Adrenal gland (tissue), 12 donors: ENCODE data around the gene LY6G6D. TPM values are rescaled to one million over a fixed set of nuclear protein-coding genes. Genes with fewer than 3 reads are reported as not detected.

Experiments
- DNase-seq, 7 donors: peaks; one replicate each; pipeline ENCODE4 v3.0.0-alpha.2; 2019 to 2020
- H3K27ac ChIP-seq, 5 donors: fragments of 200-600 bp; sonication (generic) in 4 of 5; 1 replicate in 3 of 5; 2 replicates in 2 of 5; pipeline versions ENCODE4 v1.5.1 to v1.8.0; 2016 to 2020; ENCODE audit warnings: mild to moderate bottlenecking in 1 of 5
- H3K27me3 ChIP-seq: fragments of 200-600 bp; 2 replicates; pipeline ENCODE4 v1.8.0; 2021
- H3K36me3 ChIP-seq, 2 donors: fragments of 200-600 bp; replicated peaks in 1 of 2; 1 replicate in 1 of 2; 2 replicates in 1 of 2; pipeline versions ENCODE4 v1.5.1 to v1.8.0; 2018 to 2022
- H3K4me1 ChIP-seq, 2 donors: fragments of 200-600 bp; replicated peaks in 1 of 2; 1 replicate in 1 of 2; 2 replicates in 1 of 2; pipeline versions ENCODE4 v1.5.1 to v1.8.0; 2018 to 2021
- H3K4me3 ChIP-seq, 4 donors: fragments of 200-600 bp; sonication (generic) in 3 of 4; one replicate each; pipeline ENCODE4 v1.5.1; 2016 to 2018
- H3K9me3 ChIP-seq, 3 donors: fragments of 200-600 bp; sonication (generic) in 1 of 3; replicated peaks in 1 of 3; 1 replicate in 2 of 3; 2 replicates in 1 of 3; pipeline versions ENCODE4 v1.5.1 to v1.8.0; 2016 to 2021
- POLR2A ChIP-seq, 2 donors: fragments of 450-650 bp; IDR thresholded peaks; one replicate each; pipeline ENCODE4 v1.6.1; 2017; ENCODE audit warnings: antibody characterized with exemption in 2 of 2, mild to moderate bottlenecking in 2 of 2, moderate library complexity in 1 of 2
- WGBS, 4 donors: extraction: QIAGEN DNeasy Blood & Tissue Kit in 2 of 4; methylation state at CpG; one replicate each; pipeline versions ENCODE4 v1.1.5 to v1.1.7; 2013 to 2017; 5-methylcytosine and 5-hydroxymethylcytosine counted together
- intact Hi-C, 2 donors: fragments of 100-400 bp; cut with DNase I; formaldehyde crosslinking; loops; one replicate each; pipeline versions ENCODE4 v1.14.1 to v1.15.0; 2022 to 2023
- polyA plus RNA-seq, 3 donors: library from polyadenylated mRNA; stranded (reverse); fragments of 200-250 nt in 2 of 3; fragments of 350-450 nt in 1 of 3; fragmentation: Illumina TruSeq in 1 of 3; extraction: RNeasy Lipid Tissue Mini Kit (QIAGEN cat#74804) in 1 of 3; gene quantifications; one replicate each; pipeline ENCODE4 v1.2.3, GENCODE V29; 2013 to 2014
- total RNA-seq, 9 donors: library from RNA; depleted of rRNA in 4 of 9; stranded (reverse); fragments of >200 nt in 4 of 9; fragments of 120-200 nt in 1 of 9; fragmentation: NEBNext Ultra II Directional in 1 of 9; extraction: Animal tissue kit (Norgen Biotek cat#: 25700) in 1 of 9; gene quantifications; one replicate each; pipeline versions ENCODE4 v1.1.0 to v1.2.4, GENCODE V29; 2013 to 2023
- TF ChIP-seq, protein P1 (sequence below), 6 experiments: fragments of 450-650 bp in 4 of 6; fragments of 200-600 bp in 2 of 6; sonication (generic) in 1 of 6; IDR thresholded peaks; 1 replicate in 5 of 6; 2 replicates in 1 of 6; pipeline versions ENCODE4 v1.5.1 to v1.8.0; 2016 to 2021; ENCODE audit warnings: antibody characterized with exemption in 6 of 6, mild to moderate bottlenecking in 2 of 6, moderate library complexity in 1 of 6
- donor health status: healthy with polysubstance abuse.
- donor health status: Bipolar disorder and iron deficiency.
- donor health status: DM: yes; HTN: yes; CAD: no.
- donor health status: DM: no; HTN: no; CAD: no.
- donor health status: DM: no; HTN: no; CAD: no.
- donor health status: DM: yes; HTN: yes; CAD: no.

LY6G6D gene
- total and polyA plus RNA-seq, 12 donors: not detected

DNA sequence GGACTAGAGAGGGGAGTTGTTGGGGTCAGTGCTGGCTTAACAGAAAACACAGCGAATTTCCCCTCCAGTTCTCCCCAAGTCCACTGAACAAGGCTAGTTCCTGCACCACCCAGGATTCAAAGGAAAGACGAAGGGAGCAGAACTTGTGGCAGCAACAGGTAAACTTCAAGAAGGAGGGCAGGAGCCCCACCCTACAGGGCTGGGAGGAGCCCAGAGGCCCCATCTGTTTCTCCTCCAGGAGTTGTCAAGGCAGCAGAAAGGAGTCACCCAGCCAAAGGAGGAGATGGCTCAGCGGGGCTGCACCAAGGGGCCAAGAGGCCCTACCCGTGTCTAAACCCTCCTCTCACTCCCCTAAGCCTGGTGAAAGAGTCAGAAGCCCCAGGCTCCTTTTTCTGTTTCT is 49.0 kb downstream of the LY6G6D start:
- Histone ChIP-seq H3K27ac (no peak overlapping the region), H3K27me3 (no peaks in the 10 kb centered on the region), H3K4me1 (no peaks in the 10 kb centered on the region), H3K36me3 (no peaks in the 10 kb centered on the region), H3K4me3 (no peak overlapping the region), H3K9me3 (no peaks in the 10 kb centered on the region)
- TF ChIP-seq, protein P1, sequence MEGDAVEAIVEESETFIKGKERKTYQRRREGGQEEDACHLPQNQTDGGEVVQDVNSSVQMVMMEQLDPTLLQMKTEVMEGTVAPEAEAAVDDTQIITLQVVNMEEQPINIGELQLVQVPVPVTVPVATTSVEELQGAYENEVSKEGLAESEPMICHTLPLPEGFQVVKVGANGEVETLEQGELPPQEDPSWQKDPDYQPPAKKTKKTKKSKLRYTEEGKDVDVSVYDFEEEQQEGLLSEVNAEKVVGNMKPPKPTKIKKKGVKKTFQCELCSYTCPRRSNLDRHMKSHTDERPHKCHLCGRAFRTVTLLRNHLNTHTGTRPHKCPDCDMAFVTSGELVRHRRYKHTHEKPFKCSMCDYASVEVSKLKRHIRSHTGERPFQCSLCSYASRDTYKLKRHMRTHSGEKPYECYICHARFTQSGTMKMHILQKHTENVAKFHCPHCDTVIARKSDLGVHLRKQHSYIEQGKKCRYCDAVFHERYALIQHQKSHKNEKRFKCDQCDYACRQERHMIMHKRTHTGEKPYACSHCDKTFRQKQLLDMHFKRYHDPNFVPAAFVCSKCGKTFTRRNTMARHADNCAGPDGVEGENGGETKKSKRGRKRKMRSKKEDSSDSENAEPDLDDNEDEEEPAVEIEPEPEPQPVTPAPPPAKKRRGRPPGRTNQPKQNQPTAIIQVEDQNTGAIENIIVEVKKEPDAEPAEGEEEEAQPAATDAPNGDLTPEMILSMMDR (IDR thresholded peaks at IDR 0.05): no peak
- no peak for TF ChIP-seq POLR2A (IDR thresholded peaks at IDR 0.05)
- no peak for DNase-seq
- 93 to 95% (median 94%) methylated on average over 2 to 4 of the region's 4 CpGs for WGBS, 4 donors
- intact Hi-C loops: no loop called here

- no peak for TF ChIP-seq POLR2A (IDR thresholded peaks at IDR 0.05)
- TF ChIP-seq, protein P1 (IDR thresholded peaks at IDR 0.05): no peak
- WGBS, 4 donors: 86 to 90% (median 89%) methylated on average over 9 of the region's 9 CpGs
- Histone ChIP-seq H3K9me3 (no peaks in the 10 kb centered on the region), H3K36me3 (no peaks in the 10 kb centered on the region), H3K4me3 (no peak overlapping the region), H3K27me3 (no peaks in the 10 kb centered on the region), H3K4me1 (no peaks in the 10 kb centered on the region), H3K27ac (no peak overlapping the region)
- DNase-seq: no peak
- intact Hi-C loops: loop anchor here in 1 of 2 donors (5.0 kb wide), 1 partner anchor 83 kb away; the partner anchor contains the start of gene LY6G5C
Measured at GRCh38 chr6:31765559-31765909, 50.4 kb downstream of the LY6G6D start.

GRCh38 chr6:31765910-31766794 is 51.0 kb downstream of the LY6G6D start:
- intact Hi-C loops: loop anchor here in 1 of 2 donors (5.0 kb wide), 1 partner anchor 84 kb away; the partner anchor contains the start of gene LY6G5C
- WGBS, 4 donors: 45 to 58% (median 49%) methylated on average over 28 to 42 of the region's 42 CpGs
- Histone ChIP-seq H3K9me3 (no peaks in the 10 kb centered on the region), H3K4me3 (no peak overlapping the region), H3K27me3 (no peaks in the 10 kb centered on the region), H3K27ac (no peak overlapping the region), H3K4me1 (no peaks in the 10 kb centered on the region), H3K36me3 (no peaks in the 10 kb centered on the region)
- TF ChIP-seq POLR2A (IDR thresholded peaks at IDR 0.05): no peak
- TF ChIP-seq, protein P1 (IDR thresholded peaks at IDR 0.05): no peak
- no peak for DNase-seq

DNA sequence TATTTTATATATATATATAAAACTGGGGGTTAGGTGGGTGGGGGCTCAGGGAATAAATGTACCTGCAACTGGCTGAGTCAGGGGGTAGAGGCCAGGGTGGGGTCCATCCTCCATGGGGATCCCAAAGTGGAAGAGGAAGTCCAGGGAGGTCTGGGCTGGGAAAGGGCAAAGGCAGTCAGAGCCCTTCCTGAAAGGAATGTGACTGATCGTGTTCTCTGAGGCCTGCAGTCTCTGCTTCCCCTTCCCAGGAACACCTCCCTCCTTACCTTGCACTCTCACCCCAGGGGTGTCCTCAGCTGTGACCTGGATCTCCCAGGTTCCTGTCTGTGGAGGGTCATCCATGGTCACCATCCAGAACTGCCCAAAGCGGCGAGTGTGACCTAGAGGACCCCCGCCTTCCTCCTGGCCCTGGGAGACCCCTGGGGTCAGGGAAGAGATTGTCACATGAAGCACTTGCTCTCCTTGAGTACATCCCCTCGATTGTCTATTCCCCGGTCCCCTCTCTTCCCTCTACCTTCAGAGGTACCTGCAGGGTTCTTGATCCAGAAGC is 52.0 kb downstream of the LY6G6D start:
- DNase-seq: no peak
- TF ChIP-seq POLR2A (IDR thresholded peaks at IDR 0.05): no peak
- TF ChIP-seq, protein P1 (IDR thresholded peaks at IDR 0.05): no peak
- no peaks in the 10 kb centered on the region for H3K9me3 ChIP-seq
- H3K4me1 ChIP-seq: no peaks in the 10 kb centered on the region
- no peak overlapping the region for H3K27ac ChIP-seq
- no peaks in the 10 kb centered on the region for H3K36me3 ChIP-seq
- no peak overlapping the region for H3K4me3 ChIP-seq
- H3K27me3 ChIP-seq: no peaks in the 10 kb centered on the region
- WGBS, 4 donors: 63 to 77% (median 73%) methylated on average over 4 to 6 of the region's 6 CpGs
- intact Hi-C loops: loop anchor here in 1 of 2 donors (5.0 kb wide), 1 partner anchor 85 kb away; the partner anchor contains the start of gene LY6G5C
